Lung (tissue), 12 donors: ENCODE data around the gene DUSP16. TPM values are rescaled to one million over a fixed set of nuclear protein-coding genes. Genes with fewer than 3 reads are reported as not detected.

Experiments
- ATAC-seq: fragments of 200-7000 bp; cut with Tn5 transposase; one replicate; pipeline ENCODE4 v1.9.1; 2020; ENCODE audit warnings: moderate number of reproducible peaks; ENCODE audit not compliant: insufficient read depth, low FRiP score
- DNase-seq, 3 donors: peaks; one replicate each; pipeline ENCODE4 v3.0.0-alpha.2; 2013 to 2017
- H3K27ac ChIP-seq, 2 donors: one replicate each; pipeline ENCODE4 v1.5.1; 2013; ENCODE audit warnings: mild to moderate bottlenecking in 2 of 2, moderate library complexity in 2 of 2, control low read depth in 1 of 2, inconsistent platforms in 1 of 2, low read depth in 1 of 2, low read length in 1 of 2
- H3K27me3 ChIP-seq, 3 donors: one replicate each; pipeline ENCODE4 v1.5.1; 2013; ENCODE audit warnings: low read length in 2 of 3; ENCODE audit not compliant: control insufficient read depth in 3 of 3, insufficient read depth in 3 of 3
- H3K36me3 ChIP-seq, 4 donors: one replicate each; pipeline ENCODE4 v1.5.1; 2013; ENCODE audit warnings: low read length in 4 of 4, mild to moderate bottlenecking in 1 of 4, moderate library complexity in 1 of 4; ENCODE audit not compliant: control insufficient read depth in 4 of 4, insufficient read depth in 4 of 4
- H3K4me1 ChIP-seq, 5 donors: one replicate each; pipeline ENCODE4 v1.5.1; 2013; ENCODE audit warnings: low read length in 5 of 5, mild to moderate bottlenecking in 2 of 5, moderate library complexity in 1 of 5; ENCODE audit not compliant: control insufficient read depth in 5 of 5, insufficient read depth in 5 of 5
- H3K4me3 ChIP-seq: one replicate; pipeline ENCODE4 v1.5.1; 2013; ENCODE audit warnings: mild to moderate bottlenecking, control low read depth, moderate library complexity
- H3K9ac ChIP-seq, 2 donors: one replicate each; pipeline ENCODE4 v1.5.1; 2013; ENCODE audit warnings: low read length in 2 of 2, control low read depth in 1 of 2; ENCODE audit not compliant: insufficient read depth in 1 of 2
- H3K9me3 ChIP-seq, 4 donors: one replicate each; pipeline ENCODE4 v1.5.1; 2013; ENCODE audit warnings: low read length in 3 of 4, mild to moderate bottlenecking in 1 of 4, moderate library complexity in 1 of 4; ENCODE audit not compliant: control insufficient read depth in 4 of 4, insufficient read depth in 3 of 4
- WGBS, 2 donors: extraction: QIAGEN DNeasy Blood & Tissue Kit; methylation state at CpG; one replicate each; pipeline ENCODE4 v1.1.7; 2013; 5-methylcytosine and 5-hydroxymethylcytosine counted together
- polyA plus RNA-seq, 2 donors: library from polyadenylated mRNA; stranded (reverse); fragments of 200-250 nt; gene quantifications; one replicate each; pipeline ENCODE4 v1.2.1, GENCODE V29; 2013
- total RNA-seq, 2 donors: library from RNA; depleted of rRNA in 1 of 2; stranded (reverse); fragments of >200 nt in 1 of 2; gene quantifications; one replicate each; pipeline ENCODE4 v1.2.1, GENCODE V29; 2014 to 2021
- TF ChIP-seq, protein P1 (sequence below): IDR thresholded peaks from 2 replicates; pipeline ENCODE4 v1.5.1; 2012; ENCODE audit warnings: mild to moderate bottlenecking; ENCODE audit errors: control extremely low read depth, extremely low read depth
- donor health status: control.
- donor health status: control.
- donor health status: Bipolar disorder and iron deficiency.
- donor health status: healthy.
- donor health status: DM: yes; HTN: yes; CAD: no.

DUSP16 gene
- total and polyA plus RNA-seq, 4 donors: 11.1 to 40.0 (median 25.8) TPM

GRCh38 chr12:12521888-12522287, 40.8 kb downstream of the DUSP16 start:
- Histone ChIP-seq H3K9ac (no peak overlapping the region), H3K4me1 (peaks cover 0 to 12% (median 3%) of the 10 kb centered on the region in 5 donors), H3K27me3 (no peaks in the 10 kb centered on the region), H3K4me3 (no peak overlapping the region), H3K36me3 (peaks cover 9 to 12% (median 10%) of the 10 kb centered on the region in 4 donors), H3K27ac (no peak overlapping the region), H3K9me3 (no peaks in the 10 kb centered on the region)
- TF ChIP-seq, protein P1, sequence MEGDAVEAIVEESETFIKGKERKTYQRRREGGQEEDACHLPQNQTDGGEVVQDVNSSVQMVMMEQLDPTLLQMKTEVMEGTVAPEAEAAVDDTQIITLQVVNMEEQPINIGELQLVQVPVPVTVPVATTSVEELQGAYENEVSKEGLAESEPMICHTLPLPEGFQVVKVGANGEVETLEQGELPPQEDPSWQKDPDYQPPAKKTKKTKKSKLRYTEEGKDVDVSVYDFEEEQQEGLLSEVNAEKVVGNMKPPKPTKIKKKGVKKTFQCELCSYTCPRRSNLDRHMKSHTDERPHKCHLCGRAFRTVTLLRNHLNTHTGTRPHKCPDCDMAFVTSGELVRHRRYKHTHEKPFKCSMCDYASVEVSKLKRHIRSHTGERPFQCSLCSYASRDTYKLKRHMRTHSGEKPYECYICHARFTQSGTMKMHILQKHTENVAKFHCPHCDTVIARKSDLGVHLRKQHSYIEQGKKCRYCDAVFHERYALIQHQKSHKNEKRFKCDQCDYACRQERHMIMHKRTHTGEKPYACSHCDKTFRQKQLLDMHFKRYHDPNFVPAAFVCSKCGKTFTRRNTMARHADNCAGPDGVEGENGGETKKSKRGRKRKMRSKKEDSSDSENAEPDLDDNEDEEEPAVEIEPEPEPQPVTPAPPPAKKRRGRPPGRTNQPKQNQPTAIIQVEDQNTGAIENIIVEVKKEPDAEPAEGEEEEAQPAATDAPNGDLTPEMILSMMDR: no peak
- WGBS, 2 donors: 85 to 87% methylated on average over 6 of the region's 6 CpGs
- ATAC-seq (no peak), DNase-seq (peak in 1 of 3 donors; percentile 15)

- ATAC-seq: no peak
- peaks cover 0 to 9% (median 3%) of the 10 kb centered on the region in 5 donors for H3K4me1 ChIP-seq
- H3K36me3 ChIP-seq: peaks cover 11 to 12% (median 12%) of the 10 kb centered on the region in 4 donors
- no peak for DNase-seq
- no peak overlapping the region for H3K4me3 ChIP-seq
- WGBS, 2 donors: 88 to 91% methylated on average over 8 of the region's 8 CpGs
- no peaks in the 10 kb centered on the region for H3K9me3 ChIP-seq
- no peak overlapping the region for H3K9ac ChIP-seq
- TF ChIP-seq, protein P1: no peak
- peak overlapping the region in 1 of 2 donors; percentile 22 for H3K27ac ChIP-seq
- no peaks in the 10 kb centered on the region for H3K27me3 ChIP-seq
These were observed 41.6 kb downstream of the DUSP16 start for GRCh38 chr12:12521044-12521485.

DNA sequence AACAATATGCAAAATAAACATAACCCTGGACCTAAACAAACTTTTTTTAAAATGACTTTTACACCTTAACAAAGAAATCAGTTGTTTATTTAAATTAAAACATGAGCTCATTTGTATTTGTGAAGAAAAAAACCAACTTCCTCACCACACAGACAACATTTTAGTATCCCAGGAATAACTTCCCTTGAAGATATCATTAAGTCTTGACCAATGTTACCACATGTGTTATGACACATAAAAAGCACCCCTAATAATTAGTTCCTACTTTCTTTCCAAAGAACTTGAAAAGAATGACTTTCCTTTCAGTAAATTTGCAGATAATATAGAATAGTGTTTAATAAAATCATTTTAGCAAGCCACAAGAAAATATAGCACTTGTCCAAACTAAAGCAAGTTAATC, 42.4 kb downstream of the DUSP16 start:
- Histone ChIP-seq H3K27ac (no peak overlapping the region), H3K4me3 (no peak overlapping the region), H3K9me3 (no peaks in the 10 kb centered on the region), H3K9ac (no peak overlapping the region), H3K36me3 (peaks cover 11 to 12% (median 12%) of the 10 kb centered on the region in 4 donors), H3K27me3 (no peaks in the 10 kb centered on the region), H3K4me1 (peaks cover 0 to 9% (median 3%) of the 10 kb centered on the region in 5 donors)
- TF ChIP-seq, protein P1: no peak
- no peak for DNase-seq
- ATAC-seq: no peak
